NCI-H2196 (cell line): Measurements from ENCODE around the gene AGPAT1.
A peak's percentile ranks its signal among the peaks of the same experiment; 100 is the strongest.
"Not testable (repeated sequence)": the region's sequence is repeated elsewhere in the genome, so short reads cannot be mapped to it uniquely, and the experiment has no call there.

Experiments
- DNase-seq: peaks from one replicate; lab custom pipeline; 2025; ENCODE audit not compliant: unreplicated experiment; lab: John Stamatoyannopoulos, UW

Gene AGPAT1

GRCh38 chr6:32151181-32151862 lies 24.6 kb downstream of the AGPAT1 start:
- DNase-seq = no peak

DNA sequence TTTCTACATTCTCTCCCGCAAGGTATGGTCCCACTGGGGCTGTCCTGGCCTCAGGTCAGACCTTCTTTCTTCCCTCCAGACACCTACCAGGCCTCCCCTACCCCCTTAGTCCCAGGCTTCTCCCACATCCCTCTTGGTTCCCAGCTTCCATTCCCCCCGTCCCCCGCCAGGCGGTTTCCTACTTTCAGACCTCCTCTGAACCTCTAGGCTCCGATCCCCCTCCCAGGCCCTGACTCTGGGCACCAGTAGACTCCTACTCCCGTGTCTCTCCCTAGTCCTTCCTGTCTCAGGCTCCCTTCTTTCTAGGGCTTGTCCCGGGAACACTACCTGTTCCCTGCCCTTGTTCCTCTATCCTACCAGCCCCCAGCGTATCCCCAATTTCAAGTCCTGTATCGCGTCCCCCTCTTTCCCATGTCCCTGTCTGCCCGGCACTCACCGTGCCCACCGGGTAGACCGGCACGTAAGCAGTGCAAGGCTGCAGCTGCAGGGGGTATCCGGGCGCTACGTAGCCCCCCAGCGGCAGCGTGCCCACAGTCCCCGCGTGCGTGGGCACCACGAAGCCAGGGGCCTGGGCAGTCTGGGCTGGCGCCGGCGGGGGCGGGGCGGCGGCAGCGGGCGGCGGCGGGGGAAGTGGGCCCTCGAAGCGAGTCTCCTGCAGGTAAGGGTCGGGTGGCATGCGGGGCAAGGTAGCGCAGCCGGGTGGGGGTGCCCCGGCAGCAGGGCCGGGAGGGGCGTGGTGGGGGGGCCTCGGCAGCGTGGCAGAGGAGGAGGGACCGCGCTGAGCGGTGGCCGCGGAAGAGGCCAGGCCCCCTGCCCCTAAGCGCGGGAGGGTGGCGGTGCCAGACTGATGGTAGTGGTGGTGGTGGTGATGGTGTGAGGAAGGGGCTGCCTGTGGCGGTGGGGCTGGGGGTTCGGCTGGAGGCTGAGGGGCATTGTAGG lies 25.7 kb downstream of the AGPAT1 start:
- no peak for DNase-seq

GRCh38 chr6:32149092-32149755 lies 26.7 kb downstream of the AGPAT1 start:
- no peak for DNase-seq

DNA sequence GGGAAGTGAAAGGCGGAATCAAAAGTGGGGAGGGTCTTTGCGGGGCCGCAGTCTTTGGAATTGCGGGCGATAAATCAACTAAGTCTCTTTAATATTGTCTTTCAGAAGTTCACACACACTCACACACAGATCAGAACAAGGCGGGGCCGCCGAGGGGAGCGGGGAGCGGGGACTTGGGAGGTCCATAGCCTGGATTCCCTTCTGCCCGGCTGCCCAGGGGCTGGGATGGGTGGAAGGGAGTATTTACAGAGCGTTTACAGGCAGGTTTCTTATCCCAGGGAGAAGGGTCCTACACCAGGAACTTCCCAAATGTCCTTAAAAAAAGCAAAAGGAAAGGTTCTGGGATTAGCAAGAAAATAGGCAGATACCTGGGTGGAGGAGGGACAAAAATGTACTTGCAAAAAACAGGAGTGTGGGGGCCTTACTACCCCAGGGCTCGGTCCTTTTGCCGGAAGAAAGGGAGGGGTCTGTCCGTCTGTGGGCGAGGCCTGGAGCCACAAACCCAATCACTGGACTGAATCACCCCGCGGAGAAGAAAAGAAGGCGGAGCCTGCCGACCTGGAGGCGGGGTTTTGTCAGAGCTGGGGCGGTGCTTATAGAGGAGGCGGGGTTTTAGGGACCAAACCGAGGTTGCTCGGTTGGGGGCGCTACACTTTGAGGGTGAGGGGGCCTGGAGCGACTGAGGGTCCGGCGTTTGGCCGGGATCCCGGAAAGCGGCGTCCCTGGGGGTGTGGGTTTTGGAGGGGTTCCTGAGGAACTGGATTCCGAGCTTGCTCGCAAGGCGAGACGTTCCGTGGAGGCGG lies 27.4 kb downstream of the AGPAT1 start:
- DNase-seq = no peak

DNA sequence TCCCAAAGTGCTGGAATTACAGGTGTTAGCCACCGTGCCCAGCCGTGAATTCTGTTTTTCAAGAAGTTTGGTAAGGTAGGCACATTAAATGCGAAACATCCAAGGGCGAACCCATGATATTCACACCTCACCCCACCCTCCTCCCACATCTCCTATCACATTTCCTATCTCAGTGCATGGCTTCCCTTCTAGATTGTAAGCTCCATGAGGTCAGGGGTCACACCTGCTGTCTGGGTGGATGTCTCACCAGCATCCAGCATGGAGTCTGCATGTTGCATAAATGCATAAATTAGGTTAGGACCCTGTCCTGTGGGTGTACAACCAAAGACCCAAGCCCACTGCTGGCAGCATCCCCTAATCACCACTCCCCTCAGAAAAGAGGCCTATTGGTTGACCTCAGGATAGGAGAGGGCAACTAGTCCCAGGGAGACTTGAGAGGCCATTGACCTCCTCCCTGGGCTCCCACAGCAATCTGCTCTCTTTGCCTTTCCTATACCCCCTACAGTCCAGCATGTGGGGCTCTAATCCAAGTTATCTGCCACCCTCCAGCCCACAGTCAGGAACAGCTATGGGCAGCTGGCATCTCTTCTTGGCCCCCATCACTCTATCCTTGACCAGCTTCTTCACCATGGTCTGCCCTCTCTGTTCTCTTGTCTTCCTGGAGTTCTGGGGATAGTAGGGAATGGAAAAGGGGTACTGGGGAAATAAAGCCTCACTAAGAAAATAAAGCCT lies 28.3 kb downstream of the AGPAT1 start:
- no peak for DNase-seq

GRCh38 chr6:32146687-32147086 lies 29.2 kb downstream of the AGPAT1 start:
- DNase-seq = no peak

DNA sequence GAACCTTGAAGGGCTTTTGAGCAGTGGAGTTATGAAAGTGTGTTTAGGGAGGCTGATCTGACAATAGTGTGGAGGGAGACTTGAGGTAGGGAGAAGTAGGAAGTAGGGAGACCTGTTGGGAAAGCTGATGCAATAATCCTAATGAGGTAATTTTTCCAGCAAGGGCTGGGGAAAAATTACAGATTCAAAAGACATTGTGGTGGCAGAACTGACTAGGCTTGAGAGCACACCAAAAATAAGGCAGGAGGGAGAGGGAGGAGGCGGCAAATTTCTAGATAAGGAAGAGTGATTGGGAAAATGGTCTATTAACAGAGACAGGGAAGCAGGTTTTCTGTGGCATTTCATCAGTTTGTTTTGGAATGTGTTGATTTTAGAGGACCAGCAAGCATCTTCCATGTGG lies 29.6 kb downstream of the AGPAT1 start:
- DNase-seq = no peak

DNA sequence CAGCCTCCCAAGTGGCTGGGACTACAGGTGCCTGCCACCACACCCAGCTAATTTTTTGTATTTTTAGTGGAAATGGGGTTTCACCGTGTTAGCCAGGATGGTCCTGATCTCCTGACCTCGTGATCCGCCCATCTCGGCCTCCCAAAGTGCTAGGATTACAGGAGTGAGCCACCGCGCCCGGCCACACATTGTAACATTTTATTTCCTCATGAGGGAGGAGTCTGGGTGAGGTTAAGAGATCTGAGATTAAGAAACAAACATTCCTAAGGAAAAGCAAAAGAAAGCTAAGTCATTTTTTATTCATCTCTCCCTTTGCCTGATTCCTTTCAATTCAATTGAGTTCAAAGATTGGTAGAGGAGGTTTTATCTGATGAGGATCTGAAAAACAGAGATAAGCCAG lies 31.6 kb downstream of the AGPAT1 start:
- not testable (repeated sequence) for DNase-seq

GRCh38 chr6:32140420-32141046 lies 35.4 kb downstream of the AGPAT1 start:
- DNase-seq = no peak

- DNase-seq = no peak
These were observed 36.3 kb downstream of the AGPAT1 start for GRCh38 chr6:32139590-32139989.

DNA sequence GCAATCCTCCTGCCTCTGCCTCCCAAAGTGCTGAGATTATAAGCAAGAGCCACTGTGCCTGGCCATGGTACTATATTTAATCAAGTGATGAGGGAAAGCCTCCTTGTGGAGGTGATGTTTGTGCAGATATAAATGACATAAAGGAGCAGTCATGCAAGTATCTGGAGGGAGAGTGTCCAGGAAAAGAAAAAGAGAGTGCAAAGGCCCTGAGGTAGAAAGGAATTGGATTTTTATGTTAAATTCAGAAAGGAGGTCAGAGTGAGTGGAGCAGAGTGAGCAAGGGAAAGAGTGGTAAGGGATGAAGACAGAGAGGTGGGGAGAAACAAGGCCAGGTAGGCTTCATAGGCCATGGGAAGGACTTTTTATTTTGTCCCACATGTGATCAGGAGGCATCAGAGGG lies 38.4 kb downstream of the AGPAT1 start:
- no peak for DNase-seq

- no peak for DNase-seq
These were observed 42.1 kb downstream of the AGPAT1 start for GRCh38 chr6:32133786-32134185.

- no peak for DNase-seq
These were observed 43.8 kb downstream of the AGPAT1 start for GRCh38 chr6:32132110-32132509.

DNA sequence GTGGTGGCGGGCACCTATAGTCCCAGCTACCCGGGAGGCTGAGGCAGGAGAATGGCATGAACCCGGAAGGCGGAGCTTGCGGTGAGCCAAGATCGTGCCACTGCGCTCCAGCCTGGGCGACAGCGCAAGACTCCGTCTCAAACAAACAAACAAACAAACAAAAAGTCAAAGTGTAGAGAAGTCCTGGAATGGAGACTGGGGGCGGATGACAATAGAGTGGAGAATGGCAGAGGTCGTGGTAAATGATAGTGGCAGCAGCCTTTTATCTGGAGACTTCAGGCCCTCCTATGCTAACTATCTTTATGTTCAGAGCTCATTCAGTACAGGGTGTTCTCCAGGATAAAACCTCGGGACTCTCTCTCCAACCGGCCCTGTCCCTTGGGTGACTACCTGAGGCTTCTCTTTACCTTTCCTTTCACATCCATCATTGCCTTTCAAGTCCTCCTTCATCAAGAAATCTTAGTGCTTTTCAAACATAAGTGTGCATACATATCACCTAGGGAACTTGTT lies 44.4 kb downstream of the AGPAT1 start:
- no peak for DNase-seq

DNA sequence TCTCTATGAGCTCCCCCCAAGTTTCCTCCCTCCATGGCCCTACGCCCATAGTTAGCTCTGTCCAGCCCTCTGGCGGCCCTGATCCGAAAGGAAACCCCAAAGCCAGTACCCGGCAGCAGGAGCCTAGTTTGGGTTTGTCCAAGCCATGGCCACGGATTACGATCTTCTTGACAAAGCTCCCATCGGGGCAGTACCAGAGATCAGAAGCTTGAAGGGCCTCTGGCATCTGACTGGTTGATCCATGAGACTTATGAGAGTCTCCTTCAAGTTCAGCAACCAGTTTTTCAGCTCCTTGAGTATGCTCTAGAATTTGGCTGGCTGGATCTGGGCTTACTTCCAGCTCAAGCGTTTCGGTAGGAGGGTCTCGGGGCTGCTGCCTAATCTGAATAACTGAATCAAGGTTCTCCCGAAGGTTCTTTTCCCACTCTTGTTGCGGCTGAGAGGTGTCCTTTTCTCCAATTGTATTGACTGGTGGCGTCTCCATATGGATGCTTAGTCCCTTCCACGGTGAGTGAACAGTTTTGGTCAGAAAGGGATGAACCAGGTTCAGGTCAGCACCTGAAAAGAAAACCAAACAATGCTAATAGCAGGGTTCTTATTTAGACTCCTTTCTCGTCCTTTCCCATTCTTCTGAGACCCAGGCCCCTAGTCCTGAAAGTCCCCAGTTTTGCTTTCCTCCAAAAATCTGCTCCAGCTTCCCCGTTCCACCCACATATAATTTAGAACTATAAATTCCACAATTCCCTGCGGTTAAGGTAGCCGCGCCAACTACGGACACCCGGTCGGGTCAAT lies 46.4 kb downstream of the AGPAT1 start:
- no peak for DNase-seq

- no peak for DNase-seq
These were observed 47.1 kb downstream of the AGPAT1 start for GRCh38 chr6:32128751-32129296.

- peak; percentile 98 for DNase-seq
These were observed 47.9 kb downstream of the AGPAT1 start, which contains the start of gene ATF6B for GRCh38 chr6:32127717-32128592. TSS of gene ATF6B (minus strand) at chr6:32128246. CDS start at chr6:32128207, 39 bp downstream.

DNA sequence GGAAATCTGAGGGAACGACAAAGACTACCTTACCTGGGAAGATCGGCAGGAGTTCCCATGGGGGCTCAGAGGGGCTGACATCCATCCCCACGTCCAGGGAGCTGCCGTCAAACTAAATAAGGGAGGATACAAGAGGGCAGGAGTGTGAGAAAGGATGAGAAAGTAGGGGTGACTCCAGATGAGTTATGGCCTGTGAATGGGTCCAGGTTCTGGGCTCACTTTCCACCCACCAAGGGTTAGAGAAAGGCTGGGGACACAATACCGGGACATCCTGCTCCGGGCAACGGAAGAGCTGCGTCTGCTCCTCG lies 48.5 kb downstream of the AGPAT1 start:
- DNase-seq = no peak
